ENCODE results near the gene BCL11A. TPM values are rescaled to one million over a fixed set of nuclear protein-coding genes. Genes with fewer than 3 reads are reported as not detected.

BCL11A gene
- total and polyA plus RNA-seq, 4 donors, result 0.08 to 8.5 (median 0.47) TPM

- Histone ChIP-seq H3K9me3 (ENCODE audit: control insufficient read depth in 4 of 4, low read length in 3 of 4) (no peaks in the 10 kb centered on the region), H3K27ac (ENCODE audit: low read depth in 1 of 2, low read length in 2 of 2) (no peak overlapping the region), H3K4me1 (ENCODE audit: control insufficient read depth in 4 of 4, insufficient read depth in 4 of 4, low read length in 3 of 4) (peaks cover 0 to 8% (median 0%) of the 10 kb centered on the region in 4 donors), H3K9ac (ENCODE audit: low read depth in 1 of 2, low read length in 2 of 2) (no peak overlapping the region), H3K27me3 (ENCODE audit: control insufficient read depth in 4 of 4, insufficient read depth in 4 of 4, low read length in 3 of 4) (no peaks in the 10 kb centered on the region), H3K4me3 (ENCODE audit: low read depth in 1 of 3, low read length in 3 of 3) (no peak overlapping the region), H3K36me3 (ENCODE audit: control insufficient read depth in 4 of 4, insufficient read depth in 3 of 4, low read depth in 1 of 4, low read length in 3 of 4) (no peaks in the 10 kb centered on the region)
- TF ChIP-seq GABPA (IDR thresholded peaks at IDR 0.05 in 1 of 2, conservative IDR thresholded peaks at IDR 0.05 in 1 of 2) (no peak), RAD21 (IDR thresholded peaks at IDR 0.05) (no peak), CTCF (IDR thresholded peaks at IDR 0.05; ENCODE audit: low read depth, low read length, missing input control) (peak; percentile 5)
- TF ChIP-seq, protein P1, sequence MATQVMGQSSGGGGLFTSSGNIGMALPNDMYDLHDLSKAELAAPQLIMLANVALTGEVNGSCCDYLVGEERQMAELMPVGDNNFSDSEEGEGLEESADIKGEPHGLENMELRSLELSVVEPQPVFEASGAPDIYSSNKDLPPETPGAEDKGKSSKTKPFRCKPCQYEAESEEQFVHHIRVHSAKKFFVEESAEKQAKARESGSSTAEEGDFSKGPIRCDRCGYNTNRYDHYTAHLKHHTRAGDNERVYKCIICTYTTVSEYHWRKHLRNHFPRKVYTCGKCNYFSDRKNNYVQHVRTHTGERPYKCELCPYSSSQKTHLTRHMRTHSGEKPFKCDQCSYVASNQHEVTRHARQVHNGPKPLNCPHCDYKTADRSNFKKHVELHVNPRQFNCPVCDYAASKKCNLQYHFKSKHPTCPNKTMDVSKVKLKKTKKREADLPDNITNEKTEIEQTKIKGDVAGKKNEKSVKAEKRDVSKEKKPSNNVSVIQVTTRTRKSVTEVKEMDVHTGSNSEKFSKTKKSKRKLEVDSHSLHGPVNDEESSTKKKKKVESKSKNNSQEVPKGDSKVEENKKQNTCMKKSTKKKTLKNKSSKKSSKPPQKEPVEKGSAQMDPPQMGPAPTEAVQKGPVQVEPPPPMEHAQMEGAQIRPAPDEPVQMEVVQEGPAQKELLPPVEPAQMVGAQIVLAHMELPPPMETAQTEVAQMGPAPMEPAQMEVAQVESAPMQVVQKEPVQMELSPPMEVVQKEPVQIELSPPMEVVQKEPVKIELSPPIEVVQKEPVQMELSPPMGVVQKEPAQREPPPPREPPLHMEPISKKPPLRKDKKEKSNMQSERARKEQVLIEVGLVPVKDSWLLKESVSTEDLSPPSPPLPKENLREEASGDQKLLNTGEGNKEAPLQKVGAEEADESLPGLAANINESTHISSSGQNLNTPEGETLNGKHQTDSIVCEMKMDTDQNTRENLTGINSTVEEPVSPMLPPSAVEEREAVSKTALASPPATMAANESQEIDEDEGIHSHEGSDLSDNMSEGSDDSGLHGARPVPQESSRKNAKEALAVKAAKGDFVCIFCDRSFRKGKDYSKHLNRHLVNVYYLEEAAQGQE (IDR thresholded peaks at IDR 0.05), result no peak
- 80% methylated on average over 7 of the region's 7 CpGs for WGBS
- no peak for DNase-seq (ENCODE audit: low spot score)
Measured at GRCh38 chr2:60518567-60518966, 34.9 kb downstream of the BCL11A start.

- no peak for DNase-seq (ENCODE audit: low spot score)
- Histone ChIP-seq H3K9me3 (ENCODE audit: control insufficient read depth in 4 of 4, low read length in 3 of 4) (no peaks in the 10 kb centered on the region), H3K4me1 (ENCODE audit: control insufficient read depth in 4 of 4, insufficient read depth in 4 of 4, low read length in 3 of 4) (peaks cover 0 to under 1% (median 0%) of the 10 kb centered on the region in 4 donors), H3K27me3 (ENCODE audit: control insufficient read depth in 4 of 4, insufficient read depth in 4 of 4, low read length in 3 of 4) (no peaks in the 10 kb centered on the region), H3K4me3 (ENCODE audit: low read depth in 1 of 3, low read length in 3 of 3) (no peak overlapping the region), H3K36me3 (ENCODE audit: control insufficient read depth in 4 of 4, insufficient read depth in 3 of 4, low read depth in 1 of 4, low read length in 3 of 4) (no peaks in the 10 kb centered on the region), H3K9ac (ENCODE audit: low read depth in 1 of 2, low read length in 2 of 2) (no peak overlapping the region), H3K27ac (ENCODE audit: low read depth in 1 of 2, low read length in 2 of 2) (no peak overlapping the region)
- TF ChIP-seq RAD21 (IDR thresholded peaks at IDR 0.05), result no peak
- no peak for TF ChIP-seq FOXA1 (IDR thresholded peaks at IDR 0.05)
- TF ChIP-seq, protein P2, sequence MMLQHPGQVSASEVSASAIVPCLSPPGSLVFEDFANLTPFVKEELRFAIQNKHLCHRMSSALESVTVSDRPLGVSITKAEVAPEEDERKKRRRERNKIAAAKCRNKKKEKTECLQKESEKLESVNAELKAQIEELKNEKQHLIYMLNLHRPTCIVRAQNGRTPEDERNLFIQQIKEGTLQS (IDR thresholded peaks at IDR 0.05), result no peak
- TF ChIP-seq YY1 (IDR thresholded peaks at IDR 0.05), result no peak
- no peak for TF ChIP-seq CTCF (IDR thresholded peaks at IDR 0.05; ENCODE audit: low read depth, low read length, missing input control)
- TF ChIP-seq TAF1 (conservative IDR thresholded peaks at IDR 0.05), result no peak
- no peak for TF ChIP-seq JUND (IDR thresholded peaks at IDR 0.05)
- TF ChIP-seq NR2F2 (IDR thresholded peaks at IDR 0.05), result no peak
- TF ChIP-seq ZBTB33 (IDR thresholded peaks at IDR 0.05), result no peak
- TF ChIP-seq SP1 (IDR thresholded peaks at IDR 0.05), result no peak
- 92% methylated on average over 4 of the region's 4 CpGs for WGBS
Measured at GRCh38 chr2:60517446-60517845, 36.0 kb downstream of the BCL11A start.

Data from liver (tissue), 9 donors.